Measurements from ENCODE around the gene CIPC. TPM values are rescaled to one million over a fixed set of nuclear protein-coding genes. Genes with fewer than 3 reads are reported as not detected.

Gene CIPC
- total and polyA plus RNA-seq, 2 of the 13 experiments (the other 11 are each of a cell fraction or from before 2014, with no cell fraction given) = 7.6 to 13.9 TPM

DNA sequence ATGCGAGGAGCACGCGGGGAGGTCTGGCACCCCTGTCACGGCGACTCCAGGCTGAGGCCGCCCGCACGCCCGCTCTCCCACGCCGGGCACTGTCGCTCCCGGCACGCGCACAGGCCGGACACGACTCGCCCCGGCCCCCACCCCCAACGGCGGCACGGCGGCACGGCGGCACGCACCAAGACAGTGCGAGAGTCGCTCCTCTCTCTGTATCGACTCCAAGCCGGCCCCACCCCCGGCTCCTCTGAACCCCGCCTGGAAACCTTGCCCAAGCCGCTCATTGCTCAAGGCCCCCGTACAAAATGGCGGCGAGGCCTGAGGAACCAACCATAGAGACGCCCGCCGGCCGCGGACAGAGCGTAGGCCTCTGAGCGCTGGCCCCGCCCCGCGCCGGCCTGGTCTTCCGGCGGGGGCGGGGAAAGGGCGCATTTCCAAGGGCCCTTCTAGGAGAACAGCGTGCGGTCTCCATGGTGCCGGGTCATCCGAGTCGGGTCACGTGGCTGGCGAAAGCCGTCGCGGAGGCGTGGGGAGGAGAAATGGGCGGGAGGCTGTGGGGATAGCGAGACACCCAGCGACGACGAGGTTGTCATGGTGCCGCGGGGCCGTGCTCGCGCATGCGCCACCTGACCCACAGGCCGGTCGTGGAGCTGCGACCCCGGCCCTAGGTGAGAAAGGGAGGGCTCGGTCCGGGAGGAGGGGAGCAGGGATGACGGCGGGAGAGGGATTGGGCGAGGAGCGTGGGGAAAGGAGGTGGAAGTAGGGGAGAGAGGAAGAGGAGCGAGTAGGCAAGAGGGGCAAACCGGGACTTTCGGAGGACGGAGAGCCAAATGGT, at the start of gene CIPC (continued):
- TF ChIP-seq ZNF3 (CRISPR knock-in tag; IDR thresholded peaks at IDR 0.05) (no peak), KDM5A (IDR thresholded peaks at IDR 0.05; ENCODE audit: borderline replicate concordance, low read length) (peak; percentile 57; the same call in 1 of the 2 replicates), ZC3H13 (CRISPR knock-in tag; IDR thresholded peaks at IDR 0.05) (peak; percentile 34; the same call in 1 of the 2 replicates), ZBTB37 (CRISPR knock-in tag; IDR thresholded peaks at IDR 0.05) (no peak), ZIK1 (CRISPR knock-in tag; IDR thresholded peaks at IDR 0.05; ENCODE audit: borderline replicate concordance, low read depth) (peak; percentile 56; the same call in 1 of the 2 replicates), ZNF180 (CRISPR knock-in tag; IDR thresholded peaks at IDR 0.05; ENCODE audit: borderline replicate concordance, low read depth) (no peak), ZNF382 (CRISPR knock-in tag; IDR thresholded peaks at IDR 0.05; ENCODE audit: borderline replicate concordance) (no peak), POLR2A (IDR thresholded peaks at IDR 0.05; ENCODE audit: insufficient read depth in 1 of 2, low read depth in 2 of 2, low read length in 2 of 2) (peak in 1 of 2 experiments; percentile 72; a peak in 3 of 4 replicates), ZFP90 (CRISPR knock-in tag; IDR thresholded peaks at IDR 0.05; ENCODE audit: borderline replicate concordance) (no peak; the same call in 1 of the 2 replicates), ZXDC (CRISPR knock-in tag; IDR thresholded peaks at IDR 0.05) (0 out of 2 replicates have a peak, but pooled peaks have one; percentile 75), ZNF468 (CRISPR knock-in tag; IDR thresholded peaks at IDR 0.05) (no peak), BORCS8-MEF2B (CRISPR knock-in tag; IDR thresholded peaks at IDR 0.05) (peak; percentile 63), CEBPB (IDR thresholded peaks at IDR 0.05; ENCODE audit: borderline replicate concordance, low read depth, low read length) (peak; percentile 96), IRF2 (CRISPR knock-in tag; IDR thresholded peaks at IDR 0.05) (peak; percentile 74), ARHGAP35 (CRISPR knock-in tag; IDR thresholded peaks at IDR 0.05; ENCODE audit: borderline replicate concordance) (no peak), MED1 (CRISPR knock-in tag; IDR thresholded peaks at IDR 0.05) (peak; percentile 72), SALL2 (CRISPR knock-in tag; IDR thresholded peaks at IDR 0.05) (no peak; the same call in 1 of the 2 replicates), TCF7L2 (IDR thresholded peaks at IDR 0.05; ENCODE audit: low read depth, low read length) (no peak)
- TF ChIP-seq, protein P1, sequence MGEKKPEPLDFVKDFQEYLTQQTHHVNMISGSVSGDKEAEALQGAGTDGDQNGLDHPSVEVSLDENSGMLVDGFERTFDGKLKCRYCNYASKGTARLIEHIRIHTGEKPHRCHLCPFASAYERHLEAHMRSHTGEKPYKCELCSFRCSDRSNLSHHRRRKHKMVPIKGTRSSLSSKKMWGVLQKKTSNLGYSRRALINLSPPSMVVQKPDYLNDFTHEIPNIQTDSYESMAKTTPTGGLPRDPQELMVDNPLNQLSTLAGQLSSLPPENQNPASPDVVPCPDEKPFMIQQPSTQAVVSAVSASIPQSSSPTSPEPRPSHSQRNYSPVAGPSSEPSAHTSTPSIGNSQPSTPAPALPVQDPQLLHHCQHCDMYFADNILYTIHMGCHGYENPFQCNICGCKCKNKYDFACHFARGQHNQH (CRISPR knock-in tag; IDR thresholded peaks at IDR 0.05) = peak; percentile 82
- TF ChIP-seq, protein P2, sequence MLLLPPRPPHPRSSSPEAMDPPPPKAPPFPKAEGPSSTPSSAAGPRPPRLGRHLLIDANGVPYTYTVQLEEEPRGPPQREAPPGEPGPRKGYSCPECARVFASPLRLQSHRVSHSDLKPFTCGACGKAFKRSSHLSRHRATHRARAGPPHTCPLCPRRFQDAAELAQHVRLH (CRISPR knock-in tag; IDR thresholded peaks at IDR 0.05; ENCODE audit: borderline replicate concordance, low read depth) = no peak; the same call in 1 of the 2 replicates
- TF ChIP-seq, protein P3, sequence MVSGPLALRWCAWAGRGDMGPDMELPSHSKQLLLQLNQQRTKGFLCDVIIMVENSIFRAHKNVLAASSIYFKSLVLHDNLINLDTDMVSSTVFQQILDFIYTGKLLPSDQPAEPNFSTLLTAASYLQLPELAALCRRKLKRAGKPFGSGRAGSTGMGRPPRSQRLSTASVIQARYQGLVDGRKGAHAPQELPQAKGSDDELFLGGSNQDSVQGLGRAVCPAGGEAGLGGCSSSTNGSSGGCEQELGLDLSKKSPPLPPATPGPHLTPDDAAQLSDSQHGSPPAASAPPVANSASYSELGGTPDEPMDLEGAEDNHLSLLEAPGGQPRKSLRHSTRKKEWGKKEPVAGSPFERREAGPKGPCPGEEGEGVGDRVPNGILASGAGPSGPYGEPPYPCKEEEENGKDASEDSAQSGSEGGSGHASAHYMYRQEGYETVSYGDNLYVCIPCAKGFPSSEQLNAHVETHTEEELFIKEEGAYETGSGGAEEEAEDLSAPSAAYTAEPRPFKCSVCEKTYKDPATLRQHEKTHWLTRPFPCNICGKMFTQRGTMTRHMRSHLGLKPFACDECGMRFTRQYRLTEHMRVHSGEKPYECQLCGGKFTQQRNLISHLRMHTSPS (CRISPR knock-in tag; IDR thresholded peaks at IDR 0.05; ENCODE audit: low read depth) = 0 out of 2 replicates have a peak, but pooled peaks have one; percentile 14
